Epithelial cell of prostate (primary cell): ENCODE results near the gene HOXB7.

Experiments
- DNase-seq: peaks from one replicate; pipeline ENCODE4 v3.0.0-alpha.2; 2011; ENCODE audit warnings: low read depth, low spot score
- H3K27ac ChIP-seq: fragments of 450-650 bp; 2 replicates; pipeline ENCODE4 v1.5.1; 2017; ENCODE audit warnings: mild to moderate bottlenecking

Gene HOXB7

GRCh38 chr17:48624544-48625494, 14.0 kb upstream of the HOXB7 start:
- H3K27ac ChIP-seq = peak overlapping the region; percentile 48
- DNase-seq = no peak

- H3K27ac ChIP-seq = no peak overlapping the region
- DNase-seq = no peak
These were observed 13.3 kb upstream of the HOXB7 start for GRCh38 chr17:48624118-48624517.

- H3K27ac ChIP-seq = no peak overlapping the region
- DNase-seq = no peak
These were observed 12.8 kb upstream of the HOXB7 start for GRCh38 chr17:48623583-48623982.

GRCh38 chr17:48622857-48623256, 12.0 kb upstream of the HOXB7 start:
- H3K27ac ChIP-seq = no peak overlapping the region
- no peak for DNase-seq

GRCh38 chr17:48621410-48622392, 10.9 kb upstream of the HOXB7 start:
- H3K27ac ChIP-seq = no peak overlapping the region
- no peak for DNase-seq

GRCh38 chr17:48620461-48621139, 9.8 kb upstream of the HOXB7 start:
- H3K27ac ChIP-seq = no peak overlapping the region
- DNase-seq = no peak

GRCh38 chr17:48619826-48620449, 9.1 kb upstream of the HOXB7 start:
- H3K27ac ChIP-seq = no peak overlapping the region
- DNase-seq = no peak

- no peak overlapping the region for H3K27ac ChIP-seq
- DNase-seq = peak; percentile 18
These were observed 7.6 kb upstream of the HOXB7 start for GRCh38 chr17:48618256-48618896.

- H3K27ac ChIP-seq = no peak overlapping the region
- DNase-seq = no peak
These were observed 6.8 kb upstream of the HOXB7 start for GRCh38 chr17:48617471-48618255.

- DNase-seq = no peak
These were observed 6.1 kb upstream of the HOXB7 start for GRCh38 chr17:48616717-48617470.

GRCh38 chr17:48615963-48616716, 5.3 kb upstream of the HOXB7 start:
- no peak for DNase-seq
- no peak overlapping the region for H3K27ac ChIP-seq

More at GRCh38 chr17:48616717-48617470, 6.1 kb upstream of the HOXB7 start:
- H3K27ac ChIP-seq = no peak overlapping the region

- H3K27ac ChIP-seq = no peak within 1 kb of the TSS
- DNase-seq = no peak
These were observed 4.5 kb upstream of the HOXB7 start, which contains the start of gene HOXB8 for GRCh38 chr17:48615047-48615962. HOXB8 (minus strand) TSS chr17:48615292; CDS start chr17:48614704, 588 bp downstream.

- no peak for DNase-seq
- no peak overlapping the region for H3K27ac ChIP-seq
These were observed 3.3 kb upstream of the HOXB7 start for GRCh38 chr17:48613862-48614694.

- no peak for DNase-seq
- H3K27ac ChIP-seq = peak overlapping the region; percentile 57
These were observed 2.3 kb upstream of the HOXB7 start for GRCh38 chr17:48612854-48613691.
